ENCODE measurements around the gene C2orf80. TPM values are rescaled to one million over a fixed set of nuclear protein-coding genes. Genes with fewer than 3 reads are reported as not detected.
"Not testable (repeated sequence)": the region's sequence is repeated elsewhere in the genome, so short reads cannot be mapped to it uniquely, and the experiment has no call there.

Gene C2orf80
- total RNA-seq, 1 donor from 2014 or later: not detected

DNA sequence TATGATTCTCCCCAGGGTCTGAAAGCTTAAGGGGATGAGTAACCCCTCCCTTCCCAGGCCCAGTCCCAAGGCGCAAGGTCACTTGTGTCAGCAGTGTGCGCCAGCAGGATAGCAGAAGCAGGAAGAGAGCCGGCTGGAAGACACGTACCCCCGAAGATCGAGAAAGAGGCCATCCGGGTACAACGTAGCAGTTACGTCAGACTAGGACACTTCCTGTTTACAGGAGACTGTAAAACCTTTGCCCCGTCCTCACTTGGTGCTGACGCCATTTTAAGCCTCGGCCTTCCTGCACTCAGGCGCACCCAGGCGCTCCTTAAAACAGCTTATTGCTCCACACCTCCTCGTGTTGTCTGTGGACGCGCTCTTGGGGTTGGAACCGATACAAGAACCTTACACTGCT, 50.4 kb downstream of the C2orf80 start:
- no peak for ATAC-seq
- intact Hi-C loops (cut with micrococcal nuclease): no loop called here
- DNase-seq: no peak

- ATAC-seq; DNase-seq; intact Hi-C loops (cut with micrococcal nuclease): not testable (repeated sequence)
Observed at GRCh38 chr2:208138334-208138733, 51.5 kb downstream of the C2orf80 start.

GRCh38 chr2:208136716-208137094, 53.1 kb downstream of the C2orf80 start:
- intact Hi-C loops (cut with micrococcal nuclease): no loop called here
- DNase-seq (no peak), ATAC-seq (no peak)

DNA sequence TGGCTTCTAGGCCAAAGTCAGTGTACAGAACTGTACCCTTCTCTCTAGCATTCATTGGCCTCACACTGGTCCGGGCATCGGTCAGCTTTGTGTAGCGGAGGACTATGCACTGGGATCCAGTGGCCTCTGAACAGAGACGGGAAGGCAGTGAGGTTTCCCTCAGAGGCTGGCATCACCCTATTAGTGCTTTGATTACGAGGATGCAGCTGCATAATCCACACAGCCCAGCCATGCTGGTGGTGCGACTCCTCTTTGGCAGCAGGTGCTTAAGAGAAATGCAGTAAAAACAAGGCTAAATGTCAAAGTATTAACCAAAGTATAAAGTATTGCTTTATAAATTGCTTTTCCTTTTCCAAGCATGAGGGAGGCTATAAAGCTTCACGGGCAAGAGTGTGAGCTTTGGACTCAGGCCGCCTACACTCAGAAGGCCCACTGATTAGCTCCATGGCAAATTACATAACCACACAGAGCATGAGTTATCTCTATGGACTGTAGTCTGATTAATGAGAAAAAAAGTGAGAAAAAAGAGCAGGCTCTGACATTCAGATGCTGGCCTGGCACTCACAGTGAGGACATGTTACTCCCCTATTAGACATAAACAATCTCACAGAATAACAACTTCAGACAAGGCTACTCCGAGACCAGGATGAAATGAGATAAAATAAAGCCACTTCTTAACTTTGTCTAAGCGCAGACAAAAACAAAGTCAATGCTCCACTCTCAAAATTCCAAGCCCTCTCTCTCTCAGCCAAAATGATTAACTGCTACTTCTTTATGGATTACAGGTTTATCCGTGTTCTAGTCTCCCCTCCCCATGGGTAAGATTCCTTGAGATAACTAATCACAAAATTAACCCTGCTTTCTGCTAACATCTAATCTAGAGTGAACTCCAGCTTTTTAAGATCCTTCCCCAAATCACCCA, 53.8 kb downstream of the C2orf80 start:
- DNase-seq (no peak), ATAC-seq (no peak)
- intact Hi-C loops (cut with micrococcal nuclease): no loop called here

- intact Hi-C loops (cut with micrococcal nuclease): no loop called here
- DNase-seq: no peak
- no peak for ATAC-seq
Observed at GRCh38 chr2:208134928-208135586, 54.8 kb downstream of the C2orf80 start.

DNA sequence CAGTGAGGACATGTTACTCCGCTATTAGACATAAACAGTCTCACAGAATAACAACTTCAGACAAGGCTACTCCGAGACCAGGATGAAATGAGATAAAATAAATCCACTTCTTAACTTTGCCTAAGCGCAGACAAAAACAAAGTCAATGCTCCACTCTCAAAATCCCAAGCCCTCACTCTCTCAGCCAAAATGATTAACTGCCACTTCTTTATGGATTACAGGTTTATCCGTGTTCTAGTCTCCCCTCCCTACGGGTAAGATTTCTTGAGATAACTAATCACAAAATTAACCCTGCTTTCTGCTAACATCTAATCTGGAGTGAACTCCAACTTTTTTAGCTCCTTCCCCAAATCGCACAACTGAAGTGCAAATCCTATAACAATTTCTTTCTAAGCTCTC, 59.1 kb downstream of the C2orf80 start:
- intact Hi-C loops (cut with micrococcal nuclease): no loop called here
- no peak for ATAC-seq
- no peak for DNase-seq

GRCh38 chr2:208129744-208130711, 59.8 kb downstream of the C2orf80 start, which contains the start of gene CRYGC:
Gene CRYGC, minus strand, starts transcription at chr2:208129828. Its CDS starts 36 bp downstream, at chr2:208129792.
- intact Hi-C loops (cut with micrococcal nuclease): no loop called here
- DNase-seq: no peak
- ATAC-seq: no peak

GRCh38 chr2:208128136-208128535, 61.7 kb downstream of the C2orf80 start:
- intact Hi-C loops (cut with micrococcal nuclease): no loop called here

GRCh38 chr2:208127090-208127489, 62.7 kb downstream of the C2orf80 start:
- ATAC-seq: no peak
- intact Hi-C loops (cut with micrococcal nuclease): no loop called here
- no peak for DNase-seq

More at GRCh38 chr2:208128136-208128535, 61.7 kb downstream of the C2orf80 start:
- ATAC-seq (no peak), DNase-seq (no peak)

GRCh38 chr2:208125251-208125650, 64.6 kb downstream of the C2orf80 start:
- no peak for ATAC-seq
- intact Hi-C loops (cut with micrococcal nuclease): no loop called here
- no peak for DNase-seq

- ATAC-seq: peak; percentile 15
- DNase-seq; intact Hi-C loops (cut with micrococcal nuclease): not testable (repeated sequence)
Observed at GRCh38 chr2:208124013-208124715, 65.7 kb downstream of the C2orf80 start, which contains the start of gene CRYGD. Gene CRYGD, minus strand, starts transcription at chr2:208124524. Its CDS starts 51 bp downstream, at chr2:208124473.

- no peak for ATAC-seq
- intact Hi-C loops (cut with micrococcal nuclease): no loop called here
- no peak for DNase-seq
Observed at GRCh38 chr2:208122248-208122647, 67.6 kb downstream of the C2orf80 start.

GRCh38 chr2:208118918-208119317, 70.9 kb downstream of the C2orf80 start:
- ATAC-seq (no peak), DNase-seq (no peak)
- intact Hi-C loops (cut with micrococcal nuclease): no loop called here

DNA sequence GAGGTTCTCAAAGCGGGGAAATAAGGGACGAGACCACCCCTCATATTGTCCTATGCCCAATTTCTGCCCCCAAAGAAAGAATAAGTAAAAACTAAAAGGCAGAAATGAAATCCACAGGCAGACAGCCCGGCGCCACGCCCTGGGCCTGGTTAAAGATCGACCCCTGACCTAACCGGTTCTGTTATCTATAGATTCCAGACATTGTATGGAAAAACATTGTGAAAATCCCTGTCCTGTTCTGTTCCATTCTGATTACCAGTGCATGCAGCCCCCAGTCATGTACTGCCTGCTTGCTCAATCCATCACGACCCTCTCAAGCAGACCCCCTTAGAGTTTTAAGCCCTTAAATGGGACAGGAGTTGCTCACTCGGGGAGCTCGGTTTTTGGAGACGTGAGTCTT, 72.4 kb downstream of the C2orf80 start:
- intact Hi-C loops (cut with micrococcal nuclease): not testable (repeated sequence)

More for the DNA sequence above, 72.4 kb downstream of the C2orf80 start:
- not testable (repeated sequence) for DNase-seq, ATAC-seq

Other genes with a start within 250 kb of the C2orf80 start
- gene PLEKHM3, start 164.5 kb downstream of the C2orf80 start, total RNA-seq: 13.3 TPM
- not detected for gene CRYGD, start 65.5 kb downstream of the C2orf80 start, total RNA-seq
- not detected for gene CRYGC, start 60.2 kb downstream of the C2orf80 start, total RNA-seq
- not detected for gene CRYGB, start 43.9 kb downstream of the C2orf80 start, total RNA-seq
- not detected for gene CRYGA, start 26.4 kb downstream of the C2orf80 start, total RNA-seq
- gene IDH1, start 65.0 kb upstream of the C2orf80 start, total RNA-seq: 50.8 TPM
- gene PIKFYVE, start 76.2 kb upstream of the C2orf80 start, total RNA-seq: 16.1 TPM
- not detected for gene PTH2R, start 216.8 kb upstream of the C2orf80 start, total RNA-seq

Measured in left ventricle myocardium superior (tissue), 1 donor.